ENCODE results near the gene SRL.

DNA sequence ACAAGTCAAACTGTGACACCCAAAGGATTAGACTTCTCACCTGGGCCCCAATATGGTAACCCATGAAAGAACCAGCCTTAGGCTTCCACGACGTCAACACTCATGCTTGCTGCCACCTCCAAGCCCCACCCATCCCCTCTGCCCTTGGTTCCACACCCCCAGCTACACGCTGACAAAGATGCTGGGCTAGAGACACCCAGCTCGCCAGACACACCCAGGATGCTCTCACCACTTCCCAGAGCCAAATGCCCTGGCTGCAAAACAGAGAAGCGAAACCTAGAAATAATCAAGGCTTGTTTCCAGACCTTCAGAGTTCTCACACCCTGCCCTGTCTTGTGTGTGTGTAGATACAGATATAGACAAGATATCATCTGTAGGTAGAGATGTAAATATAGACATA is 99.6 kb downstream of the SRL start:
- TF ChIP-seq KDM5A (IDR thresholded peaks at IDR 0.05; ENCODE audit: borderline replicate concordance, low read length) (no peak), CTCF (CRISPR knock-in tag; IDR thresholded peaks at IDR 0.05) (no peak), ZNF652 (CRISPR knock-in tag; IDR thresholded peaks at IDR 0.05; ENCODE audit: borderline replicate concordance, low read depth) (no peak), TCF7L2 (IDR thresholded peaks at IDR 0.05; ENCODE audit: low read depth, low read length) (no peak), EHMT2 (IDR thresholded peaks at IDR 0.05; ENCODE audit: borderline replicate concordance, low read depth, low read length) (no peak), FOXA3 (CRISPR knock-in tag; IDR thresholded peaks at IDR 0.05) (no peak), CEBPB (IDR thresholded peaks at IDR 0.05; ENCODE audit: borderline replicate concordance, low read depth, low read length) (no peak), ZNF326 (CRISPR knock-in tag; IDR thresholded peaks at IDR 0.05; ENCODE audit: borderline replicate concordance) (no peak), CBX5 (CRISPR knock-in tag; IDR thresholded peaks at IDR 0.05; ENCODE audit: borderline replicate concordance) (no peak)
- TF ChIP-seq, protein P1, sequence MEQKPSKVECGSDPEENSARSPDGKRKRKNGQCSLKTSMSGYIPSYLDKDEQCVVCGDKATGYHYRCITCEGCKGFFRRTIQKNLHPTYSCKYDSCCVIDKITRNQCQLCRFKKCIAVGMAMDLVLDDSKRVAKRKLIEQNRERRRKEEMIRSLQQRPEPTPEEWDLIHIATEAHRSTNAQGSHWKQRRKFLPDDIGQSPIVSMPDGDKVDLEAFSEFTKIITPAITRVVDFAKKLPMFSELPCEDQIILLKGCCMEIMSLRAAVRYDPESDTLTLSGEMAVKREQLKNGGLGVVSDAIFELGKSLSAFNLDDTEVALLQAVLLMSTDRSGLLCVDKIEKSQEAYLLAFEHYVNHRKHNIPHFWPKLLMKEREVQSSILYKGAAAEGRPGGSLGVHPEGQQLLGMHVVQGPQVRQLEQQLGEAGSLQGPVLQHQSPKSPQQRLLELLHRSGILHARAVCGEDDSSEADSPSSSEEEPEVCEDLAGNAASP (CRISPR knock-in tag; IDR thresholded peaks at IDR 0.05; ENCODE audit: borderline replicate concordance), result no peak

All from HepG2 (cell line).